BE2C (cell line): ENCODE measurements around the gene PYGB.

Source experiments
- DNase-seq: peaks from one replicate; pipeline ENCODE4 v3.0.0-alpha.2; 2020
- H3K27me3 ChIP-seq: fragments of 250-450 bp; sonication (Bioruptor Pico); 2 replicates; pipeline ENCODE4 v1.5.1; 2020; ENCODE audit warnings: mild to moderate bottlenecking
- H3K36me3 ChIP-seq: fragments of 250-450 bp; sonication (Bioruptor Pico); 2 replicates; pipeline ENCODE4 v1.5.1; 2020; ENCODE audit warnings: mild to moderate bottlenecking
- H3K4me1 ChIP-seq: fragments of 250-450 bp; sonication (Bioruptor Pico); 2 replicates; pipeline ENCODE4 v1.5.1; 2020
- H3K4me3 ChIP-seq: 2 replicates; pipeline ENCODE4 v1.5.1; 2011; ENCODE audit warnings: low read depth, low read length
- H3K9me3 ChIP-seq: fragments of 250-450 bp; sonication (Bioruptor Pico); 2 replicates; pipeline ENCODE4 v1.5.1; 2020
- TF ChIP-seq, protein P1 (sequence below): IDR thresholded peaks from 2 replicates; pipeline ENCODE4 v1.5.1; 2012; ENCODE audit warnings: mild to moderate bottlenecking, low read depth, low read length

The PYGB gene

DNA sequence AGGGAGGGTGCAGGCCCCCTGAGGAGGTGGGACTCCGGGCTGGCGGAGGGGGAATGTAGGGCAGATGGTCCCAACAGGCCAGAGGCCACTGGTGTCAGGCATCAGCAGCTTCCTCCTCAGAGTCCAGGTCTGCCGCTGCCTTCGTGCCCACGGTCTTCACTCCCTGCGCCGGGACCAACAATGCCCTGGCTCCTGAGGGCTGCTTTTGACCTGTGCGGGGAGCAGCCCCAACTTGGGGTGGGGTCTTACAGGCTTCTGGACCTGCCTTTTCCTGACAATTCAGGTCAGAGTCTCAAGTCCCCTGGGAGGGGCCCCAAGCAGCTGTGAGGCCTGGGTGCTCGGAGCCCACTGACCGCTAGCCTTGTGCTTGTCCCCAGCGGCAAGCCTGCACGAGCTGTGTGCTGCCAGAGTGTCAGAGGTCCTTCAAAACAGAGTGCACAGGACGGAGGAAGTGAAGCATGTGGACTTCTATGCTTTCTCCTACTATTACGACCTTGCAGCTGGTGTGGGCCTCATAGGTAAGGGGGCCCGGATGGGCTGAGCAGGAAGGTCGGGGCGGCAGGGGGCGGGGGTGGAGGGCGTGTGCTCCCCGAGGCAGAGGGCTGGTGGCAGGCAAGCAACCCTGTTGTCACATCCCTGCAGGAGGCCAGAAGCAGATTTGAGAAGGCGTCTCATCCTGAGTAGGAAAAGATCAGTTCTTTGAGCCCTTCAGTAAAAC is 25.3 kb upstream of the PYGB start:
- Histone ChIP-seq H3K4me3 (no peak overlapping the region), H3K27me3 (no peaks in the 10 kb centered on the region), H3K36me3 (peaks cover 8% of the 10 kb centered on the region; the same call in 1 of the 2 replicates), H3K9me3 (no peaks in the 10 kb centered on the region), H3K4me1 (peaks cover 16% of the 10 kb centered on the region)
- no peak for DNase-seq
- TF ChIP-seq, protein P1, sequence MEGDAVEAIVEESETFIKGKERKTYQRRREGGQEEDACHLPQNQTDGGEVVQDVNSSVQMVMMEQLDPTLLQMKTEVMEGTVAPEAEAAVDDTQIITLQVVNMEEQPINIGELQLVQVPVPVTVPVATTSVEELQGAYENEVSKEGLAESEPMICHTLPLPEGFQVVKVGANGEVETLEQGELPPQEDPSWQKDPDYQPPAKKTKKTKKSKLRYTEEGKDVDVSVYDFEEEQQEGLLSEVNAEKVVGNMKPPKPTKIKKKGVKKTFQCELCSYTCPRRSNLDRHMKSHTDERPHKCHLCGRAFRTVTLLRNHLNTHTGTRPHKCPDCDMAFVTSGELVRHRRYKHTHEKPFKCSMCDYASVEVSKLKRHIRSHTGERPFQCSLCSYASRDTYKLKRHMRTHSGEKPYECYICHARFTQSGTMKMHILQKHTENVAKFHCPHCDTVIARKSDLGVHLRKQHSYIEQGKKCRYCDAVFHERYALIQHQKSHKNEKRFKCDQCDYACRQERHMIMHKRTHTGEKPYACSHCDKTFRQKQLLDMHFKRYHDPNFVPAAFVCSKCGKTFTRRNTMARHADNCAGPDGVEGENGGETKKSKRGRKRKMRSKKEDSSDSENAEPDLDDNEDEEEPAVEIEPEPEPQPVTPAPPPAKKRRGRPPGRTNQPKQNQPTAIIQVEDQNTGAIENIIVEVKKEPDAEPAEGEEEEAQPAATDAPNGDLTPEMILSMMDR: no peak

DNA sequence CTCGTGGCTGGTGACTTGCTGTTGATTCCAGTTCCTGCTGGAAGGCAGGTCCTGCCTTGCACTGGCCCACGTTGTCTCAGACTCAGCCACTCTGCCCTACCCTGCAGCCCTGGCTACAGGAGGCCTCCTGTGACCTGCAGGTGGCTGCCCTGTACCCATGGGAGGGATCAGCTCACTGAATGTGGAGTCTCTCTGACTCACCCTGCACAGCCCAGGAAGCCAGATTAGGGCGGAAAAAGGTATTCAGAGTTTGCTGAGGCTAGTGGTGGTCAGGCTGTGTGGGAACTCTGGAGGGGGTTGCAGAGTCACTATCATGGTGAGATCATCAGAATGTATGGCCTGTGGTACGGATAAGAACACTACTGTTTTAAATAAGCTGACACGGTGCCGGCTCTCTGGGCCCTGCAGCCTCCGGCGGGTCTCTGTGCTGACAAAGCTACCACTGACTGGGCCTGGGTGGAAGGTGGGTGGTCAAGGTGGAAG is 24.7 kb upstream of the PYGB start:
- no peak overlapping the region for H3K4me3 ChIP-seq
- H3K27me3 ChIP-seq: no peaks in the 10 kb centered on the region
- H3K36me3 ChIP-seq: peaks cover 8% of the 10 kb centered on the region; the same call in 1 of the 2 replicates
- H3K4me1 ChIP-seq: peaks cover 17% of the 10 kb centered on the region
- peak; percentile 37 for DNase-seq
- no peaks in the 10 kb centered on the region for H3K9me3 ChIP-seq
- TF ChIP-seq, protein P1: no peak; the same call in 1 of the 2 replicates

DNA sequence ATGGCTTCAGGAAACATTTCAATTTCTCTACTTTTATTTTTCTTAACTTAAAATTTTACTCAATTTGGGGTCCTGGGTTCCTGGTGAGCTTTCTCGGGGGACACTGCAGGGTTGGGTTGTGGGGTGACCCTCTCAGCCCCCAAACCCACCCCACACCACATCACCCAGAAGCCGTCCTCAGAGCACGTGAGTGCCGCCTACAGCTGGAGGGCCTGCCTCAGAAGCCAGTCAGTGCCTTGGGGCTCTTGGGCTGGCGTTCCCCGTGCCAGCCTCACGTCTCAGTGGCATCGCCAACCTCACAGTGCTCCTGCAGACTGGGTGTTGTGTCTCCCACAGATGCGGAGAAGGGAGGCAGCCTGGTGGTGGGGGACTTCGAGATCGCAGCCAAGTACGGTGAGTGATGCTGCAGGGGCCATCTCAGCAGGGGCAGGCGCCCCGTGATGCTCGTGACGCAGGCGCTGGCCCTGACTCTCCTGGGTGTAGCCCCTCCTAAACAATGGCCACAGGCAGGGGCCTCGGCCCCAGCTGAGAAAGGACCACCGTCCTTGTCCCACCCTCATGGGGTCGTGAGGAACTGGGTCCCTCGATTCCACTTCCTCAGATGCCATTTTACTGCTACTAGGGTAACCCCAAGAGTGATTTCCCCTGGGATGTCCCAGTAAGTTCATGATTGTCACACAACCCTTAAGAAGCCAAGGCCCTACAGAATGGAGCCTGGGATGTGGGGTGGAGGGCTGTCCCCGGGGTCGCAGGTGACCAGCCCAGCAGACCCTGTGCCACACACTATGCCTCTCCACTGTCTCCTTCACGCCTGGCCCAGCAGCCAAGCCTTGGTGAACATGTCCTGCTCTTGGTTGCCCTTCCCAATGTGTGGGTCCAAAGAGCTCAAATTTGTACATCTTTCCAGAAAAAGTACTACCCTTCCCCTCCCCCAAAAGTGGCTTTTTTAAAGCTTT is 23.8 kb upstream of the PYGB start:
- no peak for DNase-seq
- TF ChIP-seq, protein P1: no peak
- Histone ChIP-seq H3K9me3 (no peaks in the 10 kb centered on the region), H3K27me3 (no peaks in the 10 kb centered on the region), H3K4me3 (no peak overlapping the region), H3K36me3 (peaks cover 4% of the 10 kb centered on the region; the same call in 1 of the 2 replicates), H3K4me1 (peaks cover 17% of the 10 kb centered on the region)

DNA sequence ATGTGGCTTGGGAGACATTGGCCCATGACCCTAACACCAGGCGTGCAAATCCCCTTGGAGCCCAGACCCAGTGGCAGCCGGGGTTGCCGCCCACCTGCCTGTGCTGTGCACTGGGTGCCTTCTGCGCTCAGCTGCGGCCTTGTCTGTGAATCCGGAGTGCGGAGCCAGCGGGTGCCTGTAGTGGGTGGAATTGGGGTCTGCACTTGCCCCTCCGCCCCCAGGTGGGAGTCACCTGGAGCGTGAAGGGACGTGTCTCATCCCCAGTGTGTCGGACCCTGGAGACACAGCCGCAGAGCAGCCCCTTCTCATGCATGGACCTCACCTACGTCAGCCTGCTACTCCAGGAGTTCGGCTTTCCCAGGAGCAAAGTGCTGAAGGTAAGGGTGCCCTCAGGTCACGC is 22.9 kb upstream of the PYGB start:
- H3K4me3 ChIP-seq: no peak overlapping the region
- no peaks in the 10 kb centered on the region for H3K27me3 ChIP-seq
- TF ChIP-seq, protein P1: no peak
- H3K9me3 ChIP-seq: no peaks in the 10 kb centered on the region
- DNase-seq: no peak
- H3K4me1 ChIP-seq: peaks cover 17% of the 10 kb centered on the region
- no peaks in the 10 kb centered on the region; the same call in 1 of the 2 replicates for H3K36me3 ChIP-seq

DNA sequence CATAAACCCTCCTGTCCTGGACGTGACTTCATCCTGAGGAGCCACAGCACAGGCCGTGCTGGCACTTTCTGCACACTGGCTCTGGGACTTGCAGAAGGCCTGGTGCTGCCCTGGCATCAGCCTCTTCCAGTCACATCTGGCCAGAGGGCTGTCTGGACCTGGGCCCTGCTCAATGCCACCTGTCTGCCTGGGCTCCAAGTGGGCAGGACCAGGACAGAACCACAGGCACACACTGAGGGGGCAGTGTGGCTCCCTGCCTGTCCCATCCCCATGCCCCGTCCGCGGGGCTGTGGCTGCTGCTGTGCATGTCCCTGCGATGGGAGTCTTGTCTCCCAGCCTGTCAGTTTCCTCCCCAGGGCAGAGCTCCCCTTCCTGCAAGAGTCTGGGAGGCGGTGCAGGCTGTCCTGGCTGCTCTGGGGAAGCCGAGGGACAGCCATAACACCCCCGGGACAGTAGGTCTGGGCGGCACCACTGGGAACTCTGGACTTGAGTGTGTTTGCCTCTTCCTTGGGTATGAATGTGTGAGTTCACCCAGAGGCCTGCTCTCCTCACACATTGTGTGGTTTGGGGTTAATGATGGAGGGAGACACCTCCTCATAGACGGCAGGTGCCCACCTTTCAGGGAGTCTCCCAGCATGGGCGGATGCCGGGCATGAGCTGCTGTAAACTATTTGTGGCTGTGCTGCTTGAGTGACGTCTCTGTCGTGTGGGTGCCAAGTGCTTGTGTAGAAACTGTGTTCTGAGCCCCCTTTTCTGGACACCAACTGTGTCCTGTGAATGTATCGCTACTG is 22.0 kb upstream of the PYGB start:
- no peaks in the 10 kb centered on the region for H3K27me3 ChIP-seq
- H3K9me3 ChIP-seq: no peaks in the 10 kb centered on the region
- H3K4me1 ChIP-seq: peaks cover 15% of the 10 kb centered on the region

More for the DNA sequence above, 22.0 kb upstream of the PYGB start:
- TF ChIP-seq, protein P1: no peak
- Histone ChIP-seq H3K4me3 (no peak overlapping the region), H3K36me3 (no peaks in the 10 kb centered on the region)
- DNase-seq: no peak
